Measurements from ENCODE around the gene CALN1. TPM values are rescaled to one million over a fixed set of nuclear protein-coding genes. Genes with fewer than 3 reads are reported as not detected.
A peak's percentile ranks its signal among the peaks of the same experiment; 100 is the strongest.
"Not testable (repeated sequence)": the region's sequence is repeated elsewhere in the genome, so short reads cannot be mapped to it uniquely, and the experiment has no call there.

Gene CALN1
- total RNA-seq, 1 donor from 2014 or later, result 0.17 TPM

GRCh38 chr7:71782051-71782450 is 630.1 kb downstream of the CALN1 start:
- DNase-seq, result no peak

- DNase-seq, result no peak
These were observed 631.9 kb downstream of the CALN1 start for GRCh38 chr7:71780282-71780681.

GRCh38 chr7:71777278-71777677 is 634.9 kb downstream of the CALN1 start:
- DNase-seq, result no peak

- DNase-seq, result no peak
These were observed 635.4 kb downstream of the CALN1 start for GRCh38 chr7:71776726-71777125.

- DNase-seq, result no peak
These were observed 636.5 kb downstream of the CALN1 start for GRCh38 chr7:71775648-71776047.

GRCh38 chr7:71772779-71773178 is 639.4 kb downstream of the CALN1 start:
- no peak for DNase-seq

GRCh38 chr7:71770269-71770907 is 641.8 kb downstream of the CALN1 start:
- no peak for DNase-seq

- no peak for DNase-seq
These were observed 642.8 kb downstream of the CALN1 start for GRCh38 chr7:71769326-71769725.

- no peak for DNase-seq
These were observed 643.7 kb downstream of the CALN1 start for GRCh38 chr7:71768450-71768849.

- DNase-seq, result no peak
These were observed 646.1 kb downstream of the CALN1 start for GRCh38 chr7:71766016-71766415.

- DNase-seq, result no peak
These were observed 650.8 kb downstream of the CALN1 start for GRCh38 chr7:71761336-71761735.

GRCh38 chr7:71754828-71755227 is 657.3 kb downstream of the CALN1 start:
- no peak for DNase-seq

GRCh38 chr7:71753956-71754664 is 658.0 kb downstream of the CALN1 start:
- DNase-seq, result no peak

GRCh38 chr7:71753236-71753635 is 658.9 kb downstream of the CALN1 start:
- no peak for DNase-seq

GRCh38 chr7:71752171-71752935 is 659.8 kb downstream of the CALN1 start:
- peak; percentile 48 for DNase-seq

- no peak for DNase-seq
These were observed 661.8 kb downstream of the CALN1 start for GRCh38 chr7:71750290-71750689.

- DNase-seq, result no peak
These were observed 666.1 kb downstream of the CALN1 start for GRCh38 chr7:71746006-71746405.

GRCh38 chr7:71740174-71740560 is 672.0 kb downstream of the CALN1 start:
- DNase-seq, result no peak

GRCh38 chr7:71739520-71740173 is 672.5 kb downstream of the CALN1 start:
- DNase-seq, result no peak

GRCh38 chr7:71737931-71738540 is 674.1 kb downstream of the CALN1 start:
- not testable (repeated sequence) for DNase-seq

- peak; percentile 77 for DNase-seq
These were observed 676.1 kb downstream of the CALN1 start for GRCh38 chr7:71735961-71736556.

Data from dermis blood vessel endothelial cell (primary cell).